Nephron (organoid): Measurements from ENCODE around the gene TRAPPC12.

Source experiments
- H3K27ac Mint-ChIP-seq, 3 experiments: 2 replicates each; pipeline ENCODE4 v1.8.0; 2020; ENCODE audit warnings: mixed read lengths in 3 of 3, mild to moderate bottlenecking in 2 of 3, moderate library complexity in 1 of 3
- H3K27me3 Mint-ChIP-seq: 2 replicates; pipeline ENCODE4 v1.8.0; 2021; ENCODE audit warnings: low read depth, mild to moderate bottlenecking, moderate library complexity, mixed read lengths
- H3K36me3 Mint-ChIP-seq: 2 replicates; pipeline ENCODE4 v1.8.0; 2020; ENCODE audit warnings: low read depth, mixed read lengths
- H3K4me1 Mint-ChIP-seq: 2 replicates; pipeline ENCODE4 v1.8.0; 2020; ENCODE audit warnings: mixed read lengths
- H3K4me3 Mint-ChIP-seq, 3 experiments: 2 replicates each; pipeline ENCODE4 v1.8.0; 2020; ENCODE audit warnings: mild to moderate bottlenecking in 3 of 3, mixed read lengths in 3 of 3, moderate library complexity in 2 of 3
- H3K9me3 Mint-ChIP-seq: 2 replicates; pipeline ENCODE4 v1.8.0; 2020; ENCODE audit warnings: mixed read lengths
- TF ChIP-seq, protein P1 (sequence below), 3 experiments: fragments of 200-600 bp; sonication (generic); IDR thresholded peaks; one replicate each; pipeline ENCODE4 v1.5.0; 2021; ENCODE audit warnings: antibody characterized with exemption in 3 of 3; ENCODE audit not compliant: unreplicated experiment in 3 of 3

The TRAPPC12 gene

DNA sequence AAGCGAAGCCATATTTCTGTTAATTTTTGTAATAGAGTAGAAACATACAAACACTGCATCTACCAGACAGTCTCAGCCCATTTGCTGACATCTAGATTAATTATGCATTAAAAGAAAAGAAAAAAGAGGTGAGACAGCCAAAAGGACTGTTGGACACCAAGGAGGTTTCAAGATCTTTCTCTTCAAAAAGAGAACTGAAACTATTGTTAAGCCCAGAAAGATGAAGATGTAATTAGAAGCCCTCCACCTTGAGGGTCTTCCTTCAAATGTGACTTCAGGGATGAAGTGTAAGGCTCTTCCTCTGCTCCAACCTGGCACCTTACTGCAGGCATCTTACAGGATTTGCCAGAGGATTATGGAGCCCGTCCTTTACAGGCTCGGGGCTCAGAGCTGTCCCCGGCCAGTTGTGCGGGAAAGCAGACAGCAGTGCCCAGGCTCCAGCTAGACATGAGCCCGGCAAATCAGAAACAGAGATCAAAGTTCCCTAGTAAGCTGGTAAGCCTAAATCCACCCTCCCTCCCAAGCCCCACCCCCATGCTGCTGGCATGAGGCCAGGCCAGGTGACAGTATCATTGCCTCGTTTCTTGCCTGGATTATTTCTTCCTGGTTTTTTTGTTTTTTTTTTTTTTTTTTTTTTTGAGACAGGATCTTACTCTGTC is 101.0 kb downstream of the TRAPPC12 start:
- TF ChIP-seq, protein P1, sequence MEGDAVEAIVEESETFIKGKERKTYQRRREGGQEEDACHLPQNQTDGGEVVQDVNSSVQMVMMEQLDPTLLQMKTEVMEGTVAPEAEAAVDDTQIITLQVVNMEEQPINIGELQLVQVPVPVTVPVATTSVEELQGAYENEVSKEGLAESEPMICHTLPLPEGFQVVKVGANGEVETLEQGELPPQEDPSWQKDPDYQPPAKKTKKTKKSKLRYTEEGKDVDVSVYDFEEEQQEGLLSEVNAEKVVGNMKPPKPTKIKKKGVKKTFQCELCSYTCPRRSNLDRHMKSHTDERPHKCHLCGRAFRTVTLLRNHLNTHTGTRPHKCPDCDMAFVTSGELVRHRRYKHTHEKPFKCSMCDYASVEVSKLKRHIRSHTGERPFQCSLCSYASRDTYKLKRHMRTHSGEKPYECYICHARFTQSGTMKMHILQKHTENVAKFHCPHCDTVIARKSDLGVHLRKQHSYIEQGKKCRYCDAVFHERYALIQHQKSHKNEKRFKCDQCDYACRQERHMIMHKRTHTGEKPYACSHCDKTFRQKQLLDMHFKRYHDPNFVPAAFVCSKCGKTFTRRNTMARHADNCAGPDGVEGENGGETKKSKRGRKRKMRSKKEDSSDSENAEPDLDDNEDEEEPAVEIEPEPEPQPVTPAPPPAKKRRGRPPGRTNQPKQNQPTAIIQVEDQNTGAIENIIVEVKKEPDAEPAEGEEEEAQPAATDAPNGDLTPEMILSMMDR (IDR thresholded peaks at IDR 0.05; ENCODE audit: unreplicated experiment in 3 of 3): no peak
- peak overlapping the region; percentile 33 to 65 (median 44) for H3K27ac Mint-ChIP-seq

DNA sequence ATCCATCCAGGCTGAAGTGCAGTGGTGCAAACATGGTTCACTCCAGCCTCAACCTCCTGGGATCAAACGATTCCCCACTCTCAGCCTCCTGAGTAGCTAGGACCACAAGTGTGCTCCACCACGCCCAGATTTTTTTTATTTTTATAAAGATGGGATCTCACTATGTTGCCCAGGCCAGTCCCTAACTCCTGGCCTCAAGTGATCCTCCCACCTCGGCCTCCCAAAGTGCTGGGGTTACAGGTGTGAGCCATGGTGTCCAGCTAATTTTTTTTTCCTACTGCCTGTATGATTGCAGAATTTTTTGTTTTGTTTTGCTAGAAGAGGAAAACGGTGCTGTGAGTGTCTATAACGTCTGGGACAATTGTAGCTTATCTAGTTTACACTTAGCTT is 101.5 kb downstream of the TRAPPC12 start:
- no peak overlapping the region for H3K4me3 Mint-ChIP-seq
- peaks cover 38% of the 10 kb centered on the region for H3K36me3 Mint-ChIP-seq
- H3K9me3 Mint-ChIP-seq: no peaks in the 10 kb centered on the region
- H3K27ac Mint-ChIP-seq: no peak overlapping the region
- no peaks in the 10 kb centered on the region for H3K27me3 Mint-ChIP-seq
- peaks cover 14% of the 10 kb centered on the region for H3K4me1 Mint-ChIP-seq
- TF ChIP-seq, protein P1 (IDR thresholded peaks at IDR 0.05; ENCODE audit: unreplicated experiment in 3 of 3): no peak

More for the DNA sequence above, 101.0 kb downstream of the TRAPPC12 start:
- Mint-ChIP-seq H3K27me3 (no peaks in the 10 kb centered on the region), H3K4me1 (peaks cover 19% of the 10 kb centered on the region), H3K9me3 (no peaks in the 10 kb centered on the region), H3K36me3 (peaks cover 34% of the 10 kb centered on the region), H3K4me3 (no peak overlapping the region)

DNA sequence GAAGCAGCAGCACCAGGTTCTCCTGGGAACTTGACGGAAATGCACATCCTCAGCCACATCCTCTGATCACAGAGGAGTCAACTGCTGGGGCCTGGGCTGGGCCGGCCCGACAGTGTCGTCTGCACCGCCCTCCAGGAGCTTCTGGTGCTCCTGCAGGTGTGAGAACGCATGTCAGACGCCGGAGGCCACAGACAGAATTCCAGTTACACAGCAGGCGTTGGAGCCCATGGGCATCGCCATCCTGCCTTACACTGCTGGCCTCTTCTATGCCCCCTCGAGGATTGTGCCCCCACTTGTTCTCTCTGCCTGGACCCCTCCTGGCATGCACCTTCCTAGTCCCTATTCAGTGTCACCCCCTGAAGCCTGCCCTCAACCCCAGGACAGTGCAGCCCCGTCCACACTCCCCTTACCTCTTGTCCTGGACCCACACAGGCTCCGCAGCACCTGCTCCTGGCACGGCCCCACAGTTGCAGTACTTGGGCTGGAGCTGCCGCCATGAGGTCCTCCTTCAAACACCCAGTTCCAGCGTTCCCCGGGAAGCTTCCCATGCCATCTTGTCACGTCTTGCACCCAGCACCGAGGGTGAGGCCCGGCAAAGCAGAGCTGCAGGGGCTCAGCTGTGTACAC is 102.4 kb downstream of the TRAPPC12 start:
- Mint-ChIP-seq H3K36me3 (peaks cover 40% of the 10 kb centered on the region), H3K4me1 (peaks cover 6% of the 10 kb centered on the region), H3K9me3 (no peaks in the 10 kb centered on the region), H3K27me3 (no peaks in the 10 kb centered on the region), H3K4me3 (no peak overlapping the region), H3K27ac (no peak overlapping the region)
- TF ChIP-seq, protein P1 (IDR thresholded peaks at IDR 0.05; ENCODE audit: unreplicated experiment in 3 of 3): no peak

DNA sequence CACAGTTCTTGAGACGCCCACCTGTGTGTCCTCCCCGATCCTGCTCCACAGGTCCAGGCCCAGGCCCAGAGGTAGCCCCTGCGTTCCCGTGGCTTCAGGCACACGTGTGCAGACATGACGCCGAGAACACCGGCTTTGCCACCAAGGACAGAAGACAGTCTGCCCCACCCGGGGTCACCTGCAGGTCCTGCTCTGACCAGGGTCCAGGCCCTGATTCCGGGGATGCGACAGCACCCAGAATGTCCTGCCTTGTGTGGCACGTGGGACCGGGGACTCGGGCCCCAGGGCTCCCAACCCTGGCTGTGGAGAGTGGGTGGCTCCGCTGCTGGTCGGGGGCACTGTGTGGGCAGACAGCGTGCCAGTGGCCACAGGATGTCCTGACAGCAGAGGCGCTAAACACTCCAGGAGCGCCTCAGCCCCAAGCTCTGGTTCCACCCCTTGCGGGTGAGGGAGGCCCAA is 102.9 kb downstream of the TRAPPC12 start:
- Mint-ChIP-seq H3K36me3 (peaks cover 40% of the 10 kb centered on the region), H3K27me3 (no peaks in the 10 kb centered on the region), H3K4me1 (peaks cover 3% of the 10 kb centered on the region), H3K9me3 (no peaks in the 10 kb centered on the region), H3K4me3 (no peak overlapping the region), H3K27ac (no peak overlapping the region)
- TF ChIP-seq, protein P1 (IDR thresholded peaks at IDR 0.05; ENCODE audit: unreplicated experiment in 3 of 3): no peak

DNA sequence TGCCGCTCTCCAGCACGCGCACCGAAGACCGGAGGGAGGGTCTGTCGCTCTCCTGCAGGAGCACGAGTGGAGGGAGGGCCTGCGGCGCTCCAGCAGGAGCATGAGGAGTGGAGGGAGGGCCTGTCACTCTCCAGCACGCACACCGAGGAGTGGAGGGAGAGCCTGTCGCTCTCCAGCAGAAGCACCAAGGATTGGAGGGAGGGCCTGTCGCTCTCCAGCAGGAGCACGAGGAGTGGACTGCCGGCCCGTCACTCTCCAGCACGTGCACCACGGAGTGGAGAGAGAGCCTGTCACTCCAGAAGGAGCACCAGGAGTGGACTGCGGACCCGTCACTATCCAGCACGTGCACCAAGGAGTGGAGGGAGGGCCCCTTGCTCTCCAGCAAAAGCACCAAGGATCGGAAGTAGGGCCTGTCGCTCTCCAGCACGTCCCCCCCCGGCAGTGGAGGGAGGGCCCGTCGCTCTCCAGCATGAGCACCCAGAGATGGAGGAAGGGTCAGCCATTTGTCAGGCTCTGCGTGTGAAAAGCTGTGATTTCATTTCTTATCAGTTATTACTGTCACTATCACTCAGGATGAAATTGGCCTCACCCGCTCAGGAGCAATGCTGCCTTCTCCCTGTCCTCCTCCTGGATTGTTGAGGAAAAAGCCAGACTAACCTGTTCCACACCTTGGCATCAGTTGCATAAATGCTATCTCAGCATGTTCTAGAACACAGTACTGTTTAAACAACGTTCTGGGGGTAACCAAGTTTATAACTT is 103.9 kb downstream of the TRAPPC12 start:
- TF ChIP-seq, protein P1 (IDR thresholded peaks at IDR 0.05; ENCODE audit: unreplicated experiment in 3 of 3): no peak
- Mint-ChIP-seq H3K4me3 (no peak overlapping the region), H3K9me3 (no peaks in the 10 kb centered on the region), H3K4me1 (no peaks in the 10 kb centered on the region), H3K36me3 (peaks cover 45% of the 10 kb centered on the region), H3K27ac (no peak overlapping the region), H3K27me3 (no peaks in the 10 kb centered on the region)
